DMS53 treated with DMSO at 0.1 percent for 48 hours (cell line): ENCODE measurements around the gene CHD2.

Experiments used
- DNase-seq: peaks from one replicate; lab custom pipeline; 2025; ENCODE audit not compliant: unreplicated experiment; lab: John Stamatoyannopoulos, UW

The CHD2 gene

GRCh38 chr15:92930054-92930621, 30.0 kb downstream of the CHD2 start:
- DNase-seq, result no peak

- DNase-seq, result no peak
Observed at GRCh38 chr15:92930776-92931175, 30.7 kb downstream of the CHD2 start.

- no peak for DNase-seq
Observed at GRCh38 chr15:92932946-92933649, 33.0 kb downstream of the CHD2 start.

GRCh38 chr15:92933831-92934230, 33.7 kb downstream of the CHD2 start:
- DNase-seq, result no peak

- no peak for DNase-seq
Observed at GRCh38 chr15:92934716-92935115, 34.6 kb downstream of the CHD2 start.

GRCh38 chr15:92936138-92936537, 36.0 kb downstream of the CHD2 start:
- DNase-seq, result no peak

- DNase-seq, result no peak
Observed at GRCh38 chr15:92936693-92937092, 36.6 kb downstream of the CHD2 start.

GRCh38 chr15:92937901-92938300, 37.8 kb downstream of the CHD2 start:
- DNase-seq, result no peak

GRCh38 chr15:92938387-92938786, 38.3 kb downstream of the CHD2 start:
- DNase-seq, result no peak

- no peak for DNase-seq
Observed at GRCh38 chr15:92941668-92942067, 41.5 kb downstream of the CHD2 start.

- DNase-seq, result no peak
Observed at GRCh38 chr15:92942706-92943105, 42.6 kb downstream of the CHD2 start.

- DNase-seq, result no peak
Observed at GRCh38 chr15:92943581-92943980, 43.5 kb downstream of the CHD2 start.

- no peak for DNase-seq
Observed at GRCh38 chr15:92944946-92945521, 44.9 kb downstream of the CHD2 start.

- DNase-seq, result no peak
Observed at GRCh38 chr15:92947071-92947730, 47.1 kb downstream of the CHD2 start.

- DNase-seq, result no peak
Observed at GRCh38 chr15:92949604-92950249, 49.6 kb downstream of the CHD2 start.

- no peak for DNase-seq
Observed at GRCh38 chr15:92951800-92952457, 51.8 kb downstream of the CHD2 start.

- no peak for DNase-seq
Observed at GRCh38 chr15:92952458-92952850, 52.3 kb downstream of the CHD2 start.

GRCh38 chr15:92953566-92953965, 53.4 kb downstream of the CHD2 start:
- no peak for DNase-seq

GRCh38 chr15:92954002-92954401, 53.9 kb downstream of the CHD2 start:
- DNase-seq, result no peak

- DNase-seq, result no peak
Observed at GRCh38 chr15:92954578-92954977, 54.5 kb downstream of the CHD2 start.

- DNase-seq, result no peak
Observed at GRCh38 chr15:92955706-92956105, 55.6 kb downstream of the CHD2 start.
